OCI-M1 (cell line): ENCODE results near the gene ZNF48.
"Not testable (repeated sequence)": the region's sequence is repeated elsewhere in the genome, so short reads cannot be mapped to it uniquely, and the experiment has no call there.

Experiments used
- DNase-seq: peaks from one replicate; lab custom pipeline; 2025; lab: John Stamatoyannopoulos, UW

Gene ZNF48

GRCh38 chr16:30378236-30379157 is 16.7 kb upstream of the ZNF48 start:
- peak; percentile 99 for DNase-seq

GRCh38 chr16:30379158-30379783 is 15.9 kb upstream of the ZNF48 start:
- no peak for DNase-seq

GRCh38 chr16:30380072-30380802 is 15.0 kb upstream of the ZNF48 start:
- no peak for DNase-seq

- no peak for DNase-seq
These were observed 14.4 kb upstream of the ZNF48 start for GRCh38 chr16:30380803-30381208.

GRCh38 chr16:30381291-30382041 is 13.8 kb upstream of the ZNF48 start:
- peak; percentile 29 for DNase-seq

- DNase-seq = no peak
These were observed 12.9 kb upstream of the ZNF48 start, which contains the start of gene SEPTIN1 for GRCh38 chr16:30382111-30382881. Gene SEPTIN1 (minus strand): TSS chr16:30382561. CDS start chr16:30382542, 19 bp downstream.

- no peak for DNase-seq
These were observed 11.7 kb upstream of the ZNF48 start for GRCh38 chr16:30383521-30383920.

- DNase-seq = peak; percentile 72
These were observed 547 bp upstream of the ZNF48 start for GRCh38 chr16:30394592-30395154.

- peak; percentile 72 for DNase-seq
These were observed 869 bp downstream of the ZNF48 start for GRCh38 chr16:30395992-30396585.

- DNase-seq = not testable (repeated sequence)
These were observed 1.4 kb downstream of the ZNF48 start for GRCh38 chr16:30396627-30397026.

- peak; percentile 49 for DNase-seq
These were observed 1.8 kb downstream of the ZNF48 start for GRCh38 chr16:30397056-30397455.

- DNase-seq = no peak
These were observed 2.8 kb downstream of the ZNF48 start for GRCh38 chr16:30397776-30398660.

GRCh38 chr16:30398661-30399434 is 3.6 kb downstream of the ZNF48 start:
- no peak for DNase-seq

- no peak for DNase-seq
These were observed 4.4 kb downstream of the ZNF48 start for GRCh38 chr16:30399435-30400186.

GRCh38 chr16:30401768-30402425 is 6.7 kb downstream of the ZNF48 start:
- DNase-seq = no peak

GRCh38 chr16:30406795-30407101 is 11.5 kb downstream of the ZNF48 start:
- DNase-seq = no peak

GRCh38 chr16:30407102-30407803 is 12.0 kb downstream of the ZNF48 start, which contains the start of gene ZNF771:
Gene ZNF771 (plus strand): TSS chr16:30407606. CDS start chr16:30408054, 448 bp downstream.
- DNase-seq = peak; percentile 97
